Measurements from ENCODE around the gene SAMM50. TPM values are rescaled to one million over a fixed set of nuclear protein-coding genes. Genes with fewer than 3 reads are reported as not detected.
A peak's percentile ranks its signal among the peaks of the same experiment; 100 is the strongest.
"Not testable (repeated sequence)": the region's sequence is repeated elsewhere in the genome, so short reads cannot be mapped to it uniquely, and the experiment has no call there.

SAMM50 gene
- total RNA-seq, 2 experiments from 2014 or later: 42.1 to 43.8 TPM

DNA sequence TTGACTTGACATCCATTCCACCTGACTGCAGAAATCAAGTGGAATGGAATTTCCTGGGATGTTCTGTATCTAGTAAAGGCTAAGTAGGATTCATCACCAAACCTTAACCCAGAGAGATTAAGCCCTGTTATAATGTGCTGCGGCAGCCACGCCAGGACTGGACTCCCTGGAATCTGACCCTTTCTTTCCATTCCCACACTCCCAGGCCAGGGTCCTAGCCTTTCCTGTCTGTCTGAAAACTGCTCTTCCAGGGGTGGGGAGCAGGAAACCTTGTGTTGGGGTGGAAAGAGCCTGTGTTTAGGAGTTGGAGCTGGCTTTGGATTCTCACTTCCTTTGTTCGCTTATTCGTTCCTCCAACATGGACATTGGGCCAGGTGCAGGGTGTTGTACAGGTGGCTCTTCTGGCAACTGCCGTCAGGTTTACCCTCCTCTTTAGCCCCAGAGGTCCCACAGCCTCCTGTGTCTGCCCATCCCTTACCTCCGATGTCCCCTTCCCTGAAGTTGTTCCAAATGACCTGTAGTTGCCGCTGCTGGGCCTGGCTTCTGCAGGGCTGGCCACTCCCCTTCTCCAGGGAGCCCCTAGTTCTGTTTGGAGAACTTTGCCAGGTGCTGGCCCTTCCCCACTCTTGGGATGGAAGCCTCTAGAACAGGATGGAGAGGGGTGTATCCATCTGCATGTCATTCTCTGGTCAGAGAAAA lies 48.3 kb downstream of the SAMM50 start:
- H3K9me3 Mint-ChIP-seq: no peaks in the 10 kb centered on the region
- ATAC-seq (ENCODE audit: low read depth) (no peak), DNase-seq (no peak)
- H3K27me3 Mint-ChIP-seq: no peaks in the 10 kb centered on the region
- no peaks in the 10 kb centered on the region for H3K4me1 Mint-ChIP-seq
- H3K36me3 Mint-ChIP-seq: peaks cover 6% of the 10 kb centered on the region
- POLR2A ChIA-PET: no interaction called here
- no peak overlapping the region for H3K4me3 Mint-ChIP-seq
- no peak overlapping the region for H3K27ac Mint-ChIP-seq

DNA sequence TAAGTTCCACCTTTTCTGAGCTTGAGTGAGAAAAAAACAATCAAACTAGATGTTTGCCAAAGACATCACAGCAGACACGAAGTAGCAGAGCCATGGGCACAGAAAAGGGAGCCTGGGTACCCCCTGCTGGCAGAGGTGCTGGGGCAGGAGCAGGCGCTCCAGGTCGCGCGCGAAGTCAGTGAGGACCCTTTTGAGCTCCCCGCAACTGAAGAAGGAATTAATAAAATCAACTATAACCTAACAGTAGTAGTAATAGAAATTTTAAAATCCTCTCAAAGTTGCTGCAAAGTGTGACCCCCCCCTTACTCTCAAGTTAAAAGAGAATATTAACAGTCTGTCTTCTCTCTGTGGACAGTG lies 48.8 kb downstream of the SAMM50 start:
- no peak overlapping the region for H3K4me3 Mint-ChIP-seq
- H3K36me3 Mint-ChIP-seq: peaks cover 1% of the 10 kb centered on the region
- DNase-seq: no peak
- H3K27me3 Mint-ChIP-seq: no peaks in the 10 kb centered on the region
- no peaks in the 10 kb centered on the region for H3K4me1 Mint-ChIP-seq
- no peak overlapping the region for H3K27ac Mint-ChIP-seq
- POLR2A ChIA-PET: no interaction called here
- H3K9me3 Mint-ChIP-seq: no peaks in the 10 kb centered on the region
- no peak for ATAC-seq (ENCODE audit: low read depth)

DNA sequence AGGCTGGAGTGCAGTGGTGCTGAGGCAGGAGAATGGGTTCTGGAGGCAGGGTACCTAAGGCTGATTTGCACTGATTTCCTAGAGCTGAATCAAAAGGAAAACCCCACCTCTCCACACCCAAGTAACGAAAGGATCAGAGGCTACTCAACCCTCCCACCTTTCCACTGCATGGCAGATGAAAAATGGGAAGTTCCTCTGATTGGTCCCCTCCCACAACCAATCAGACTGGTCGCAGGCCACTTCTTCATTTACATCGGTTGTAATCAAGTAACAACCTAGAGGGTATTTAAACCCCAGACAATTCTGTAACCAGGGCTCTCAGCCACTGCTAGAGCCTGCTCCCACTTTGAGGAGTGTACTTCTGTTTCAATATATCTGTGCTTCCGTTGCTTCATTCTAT lies 50.3 kb downstream of the SAMM50 start:
- no peaks in the 10 kb centered on the region for H3K4me1 Mint-ChIP-seq
- H3K4me3 Mint-ChIP-seq: no peak overlapping the region
- no peaks in the 10 kb centered on the region for H3K9me3 Mint-ChIP-seq
- ATAC-seq (ENCODE audit: low read depth): no peak
- no peak overlapping the region for H3K27ac Mint-ChIP-seq
- DNase-seq: no peak
- POLR2A ChIA-PET: interaction anchor here (0.7 kb wide), 1 partner anchor 152 kb away, joined by 4 read pairs; no protein-coding TSS in a partner anchor
- H3K27me3 Mint-ChIP-seq: no peaks in the 10 kb centered on the region
- H3K36me3 Mint-ChIP-seq: no peaks in the 10 kb centered on the region

DNA sequence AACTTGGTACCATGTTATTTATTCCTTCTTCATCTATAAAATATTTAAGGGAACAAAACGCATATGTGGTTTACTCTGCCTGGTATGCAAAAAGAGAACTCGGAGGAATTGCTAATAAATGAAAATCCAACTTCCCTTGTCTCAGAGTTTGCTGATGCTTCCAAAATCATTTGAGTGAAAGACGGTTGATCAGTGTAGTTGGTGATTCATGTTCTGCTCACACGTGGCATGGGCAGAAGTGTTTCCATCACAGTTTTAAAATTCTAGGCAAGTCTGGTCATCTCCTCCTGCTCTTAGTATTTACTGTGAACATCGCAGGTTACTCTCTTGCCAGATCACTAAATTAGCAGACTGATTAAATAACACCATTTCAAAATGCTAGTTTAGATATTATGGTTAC lies 56.9 kb downstream of the SAMM50 start:
- Mint-ChIP-seq H3K9me3 (no peaks in the 10 kb centered on the region), H3K4me3 (no peak overlapping the region), H3K36me3 (no peaks in the 10 kb centered on the region), H3K4me1 (no peaks in the 10 kb centered on the region), H3K27me3 (no peaks in the 10 kb centered on the region), H3K27ac (no peak overlapping the region)
- ATAC-seq (ENCODE audit: low read depth): no peak
- POLR2A ChIA-PET: no interaction called here
- no peak for DNase-seq

DNA sequence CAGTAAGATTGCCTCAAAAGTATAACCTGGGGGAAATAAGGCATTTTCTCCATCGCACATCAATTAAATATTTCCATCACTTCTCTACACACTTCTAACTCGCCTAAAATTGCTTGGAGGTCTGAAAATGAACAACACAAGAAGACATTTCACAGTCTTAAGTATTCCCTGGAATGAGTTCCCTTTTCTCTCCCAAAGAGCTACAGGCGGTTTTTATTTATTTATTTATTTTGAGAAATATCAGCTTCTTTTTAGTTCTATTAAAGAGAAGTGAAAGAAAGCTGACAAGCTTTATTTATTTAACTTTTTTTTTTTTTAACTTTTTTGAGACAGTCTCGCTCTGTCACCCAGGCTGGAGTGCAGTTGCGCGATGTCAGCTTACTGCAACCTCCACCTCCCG lies 57.3 kb downstream of the SAMM50 start:
- Mint-ChIP-seq H3K36me3 (no peaks in the 10 kb centered on the region), H3K27me3 (no peaks in the 10 kb centered on the region), H3K4me3 (no peak overlapping the region), H3K27ac (no peak overlapping the region), H3K9me3 (no peaks in the 10 kb centered on the region), H3K4me1 (no peaks in the 10 kb centered on the region)
- ATAC-seq (ENCODE audit: low read depth) (no peak), DNase-seq (no peak)
- POLR2A ChIA-PET: no interaction called here

DNA sequence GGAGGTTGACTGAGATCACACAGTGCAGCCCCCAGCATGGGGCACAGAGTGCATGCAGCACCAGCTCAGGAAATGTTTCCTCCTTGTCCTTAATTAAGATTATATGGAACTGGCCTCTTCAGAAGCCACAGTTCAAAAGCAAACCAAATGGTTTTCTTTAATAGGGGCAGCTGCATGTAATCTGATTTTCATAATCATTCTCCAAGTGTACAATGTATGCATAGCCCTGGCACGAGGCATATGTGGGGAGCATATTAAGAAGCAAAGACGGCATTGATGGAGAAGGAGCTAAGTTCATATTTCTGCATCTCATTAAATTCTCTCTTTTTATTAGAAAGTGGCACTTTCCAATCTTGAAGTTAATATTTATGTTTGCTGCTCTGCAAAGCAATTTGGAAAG lies 59.0 kb downstream of the SAMM50 start:
- Mint-ChIP-seq H3K4me1 (peaks cover 2% of the 10 kb centered on the region), H3K27me3 (no peaks in the 10 kb centered on the region), H3K9me3 (no peaks in the 10 kb centered on the region), H3K27ac (no peak overlapping the region), H3K4me3 (no peak overlapping the region), H3K36me3 (no peaks in the 10 kb centered on the region)
- DNase-seq (no peak), ATAC-seq (ENCODE audit: low read depth) (no peak)
- POLR2A ChIA-PET: interaction anchor here (1.3 kb wide), 1 partner anchor 13 kb away, joined by 3 read pairs; no protein-coding TSS in a partner anchor

DNA sequence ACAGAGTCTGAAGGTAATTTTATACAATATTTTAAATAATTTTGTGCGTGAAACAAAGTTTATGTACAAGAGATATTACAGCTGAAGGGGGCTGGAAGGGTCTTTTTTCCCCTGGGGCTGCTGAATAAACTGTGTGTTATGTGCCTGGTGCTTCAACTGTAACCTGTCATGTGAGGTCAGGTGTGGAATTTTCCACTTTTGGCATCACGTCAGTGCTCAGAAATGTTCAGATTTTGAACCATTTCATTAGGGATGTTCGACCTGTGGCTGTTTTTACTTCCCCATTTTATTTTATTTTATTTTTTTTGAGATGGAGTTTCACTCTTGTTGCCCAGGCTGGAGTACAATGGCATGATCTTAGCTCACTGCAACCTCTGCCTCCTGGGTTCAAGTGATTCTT lies 61.3 kb downstream of the SAMM50 start:
- H3K4me3 Mint-ChIP-seq; H3K36me3 Mint-ChIP-seq; H3K9me3 Mint-ChIP-seq; H3K27ac Mint-ChIP-seq; H3K27me3 Mint-ChIP-seq; H3K4me1 Mint-ChIP-seq; DNase-seq; POLR2A ChIA-PET; ATAC-seq (ENCODE audit: low read depth): not testable (repeated sequence)

DNA sequence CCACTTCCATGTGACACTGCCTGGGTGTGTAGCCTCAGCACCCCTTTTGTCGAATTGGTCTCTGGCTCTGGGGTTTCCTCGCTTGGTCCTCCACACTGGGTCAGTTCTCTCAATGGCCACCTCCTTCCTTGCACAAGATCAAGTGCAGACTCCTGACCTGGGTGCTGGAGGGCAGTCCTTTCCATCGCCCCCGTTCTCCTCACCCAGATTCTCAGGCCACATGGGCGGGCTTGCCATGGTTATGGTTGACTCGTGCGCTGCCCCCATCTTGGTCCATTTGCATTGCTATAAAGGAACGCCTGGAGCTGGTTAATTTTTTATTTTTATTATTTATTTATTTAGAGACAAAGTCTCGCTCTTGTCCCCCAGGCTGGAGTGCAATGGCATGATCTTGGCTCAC lies 63.4 kb downstream of the SAMM50 start:
- no peaks in the 10 kb centered on the region for H3K27me3 Mint-ChIP-seq
- POLR2A ChIA-PET: no interaction called here

DNA sequence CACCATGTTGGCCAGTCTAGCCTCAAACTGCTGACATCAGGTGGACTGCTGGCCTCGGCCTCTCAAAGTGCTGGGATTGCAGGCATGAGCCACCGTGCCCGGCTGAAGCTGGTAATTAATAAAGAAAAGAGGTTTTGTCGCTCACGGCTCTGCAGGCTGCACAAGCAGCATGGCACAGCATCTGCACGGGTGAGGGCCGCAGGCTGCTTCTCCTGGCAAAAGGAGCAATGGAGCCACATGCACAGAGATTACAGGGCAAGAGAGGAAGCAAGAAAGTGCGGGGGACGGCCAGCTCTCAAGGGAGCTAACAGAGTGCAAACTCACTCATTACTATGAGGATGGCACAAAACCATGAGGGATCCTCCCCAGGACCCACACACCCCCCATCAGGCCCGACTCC lies 64.2 kb downstream of the SAMM50 start:
- DNase-seq: no peak
- no peak overlapping the region for H3K4me3 Mint-ChIP-seq
- peaks cover 11% of the 10 kb centered on the region for H3K4me1 Mint-ChIP-seq
- POLR2A ChIA-PET: no interaction called here
- H3K36me3 Mint-ChIP-seq: no peaks in the 10 kb centered on the region
- H3K9me3 Mint-ChIP-seq: no peaks in the 10 kb centered on the region
- H3K27me3 Mint-ChIP-seq: no peaks in the 10 kb centered on the region
- no peak overlapping the region for H3K27ac Mint-ChIP-seq
- ATAC-seq (ENCODE audit: low read depth): no peak

More for the DNA sequence above, 63.4 kb downstream of the SAMM50 start:
- Mint-ChIP-seq H3K27ac (peak overlapping the region; percentile 48), H3K4me1 (peaks cover 9% of the 10 kb centered on the region), H3K4me3 (no peak overlapping the region), H3K36me3 (no peaks in the 10 kb centered on the region), H3K9me3 (no peaks in the 10 kb centered on the region)
- no peak for ATAC-seq (ENCODE audit: low read depth)
- no peak for DNase-seq

DNA sequence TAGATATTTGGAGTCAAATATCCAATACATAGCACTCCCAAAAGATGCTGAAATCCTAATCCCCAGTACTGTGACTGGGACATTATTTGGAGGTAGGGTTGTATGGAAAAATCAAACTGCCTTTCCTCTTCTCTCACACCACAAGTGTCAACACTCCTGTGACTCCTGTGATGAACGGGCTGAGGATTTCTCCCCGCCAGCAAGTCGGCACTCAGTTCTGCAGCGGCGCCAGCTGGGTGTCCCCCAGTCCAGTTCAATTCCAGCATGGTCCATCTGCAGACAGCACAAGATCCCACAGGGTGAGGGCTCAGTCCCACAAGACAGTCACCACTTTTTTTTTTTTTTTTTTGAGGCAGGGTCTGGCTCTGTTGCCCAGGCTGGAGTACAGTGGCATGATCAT lies 64.6 kb downstream of the SAMM50 start:
- ATAC-seq (ENCODE audit: low read depth): no peak
- POLR2A ChIA-PET: no interaction called here
- Mint-ChIP-seq H3K27me3 (no peaks in the 10 kb centered on the region), H3K27ac (no peak overlapping the region), H3K4me3 (no peak overlapping the region), H3K36me3 (no peaks in the 10 kb centered on the region), H3K4me1 (peaks cover 11% of the 10 kb centered on the region), H3K9me3 (no peaks in the 10 kb centered on the region)
- no peak for DNase-seq

DNA sequence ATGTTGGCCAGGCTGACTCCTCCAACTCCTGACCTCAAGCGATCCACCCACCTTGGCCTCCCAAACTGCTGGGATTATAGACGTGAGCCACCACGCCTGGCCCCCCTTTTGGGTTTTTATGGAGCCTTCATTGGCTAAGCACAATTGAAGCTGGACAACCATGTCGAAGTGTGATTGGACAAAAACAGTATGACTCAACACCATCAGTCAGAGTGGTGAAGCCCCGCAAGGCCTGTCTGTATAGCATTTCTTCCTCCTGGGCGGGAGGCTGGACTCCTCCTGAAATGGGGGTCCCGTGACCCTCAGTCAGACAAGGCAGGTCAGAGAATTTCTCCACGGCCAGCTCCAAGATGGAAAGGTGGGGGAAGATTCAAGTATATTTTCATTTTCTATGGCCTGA lies 65.7 kb downstream of the SAMM50 start:
- Mint-ChIP-seq H3K4me1 (peaks cover 18% of the 10 kb centered on the region), H3K4me3 (no peak overlapping the region), H3K27me3 (no peaks in the 10 kb centered on the region), H3K36me3 (no peaks in the 10 kb centered on the region), H3K9me3 (no peaks in the 10 kb centered on the region), H3K27ac (no peak overlapping the region)
- no peak for DNase-seq
- POLR2A ChIA-PET: no interaction called here
- no peak for ATAC-seq (ENCODE audit: low read depth)

DNA sequence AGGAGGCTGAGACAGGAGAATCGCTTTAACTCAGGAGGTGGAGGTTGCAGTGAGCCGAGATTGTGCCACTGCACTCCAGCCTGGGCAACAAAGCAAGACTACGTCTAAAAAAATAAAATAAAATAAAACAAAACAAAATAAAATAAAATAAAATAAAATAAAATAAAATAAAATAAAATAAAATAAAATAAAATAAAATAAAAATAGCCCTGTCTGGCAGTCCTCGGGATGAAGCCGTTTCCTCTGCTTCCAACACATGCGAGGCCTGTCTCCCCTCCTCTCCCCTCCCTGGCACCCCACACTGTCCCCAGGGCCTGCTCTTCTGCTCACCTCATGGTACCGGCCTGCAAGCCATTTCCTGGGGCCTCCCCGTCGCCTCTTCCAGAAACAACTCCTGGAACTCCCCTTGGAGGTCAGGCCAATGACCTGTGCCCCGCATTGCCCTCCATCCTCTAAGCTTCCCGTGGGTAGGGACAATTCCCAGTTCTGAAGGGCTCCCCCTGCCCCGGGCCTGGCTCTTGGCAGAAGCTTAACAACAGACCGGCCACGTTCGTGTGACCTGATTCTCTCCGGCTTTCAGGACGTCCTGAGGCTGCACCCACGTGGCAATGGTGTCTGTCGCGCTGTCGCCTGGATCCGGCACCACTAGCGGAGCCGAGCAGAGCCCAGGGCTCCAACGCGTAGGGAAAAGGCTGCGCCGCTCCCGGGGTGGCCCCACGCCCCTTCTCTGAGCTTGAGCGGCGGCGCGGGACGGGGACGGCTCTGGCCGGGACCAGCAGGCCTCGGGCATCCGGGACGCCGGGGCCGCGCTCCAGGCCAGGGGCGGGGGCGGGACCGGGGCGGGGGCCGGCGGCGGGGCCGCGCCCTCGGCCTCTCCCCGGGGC lies 68.4 kb downstream of the SAMM50 start:
- peak; percentile 71 for DNase-seq
- no peaks in the 10 kb centered on the region for H3K27me3 Mint-ChIP-seq
- peak overlapping the region; percentile 81 for H3K27ac Mint-ChIP-seq
- peak; percentile 48 for ATAC-seq (ENCODE audit: low read depth)
- H3K36me3 Mint-ChIP-seq: no peaks in the 10 kb centered on the region
- no peaks in the 10 kb centered on the region for H3K9me3 Mint-ChIP-seq
- H3K4me3 Mint-ChIP-seq: peak overlapping the region; percentile 81
- H3K4me1 Mint-ChIP-seq: peaks cover 27% of the 10 kb centered on the region
- POLR2A ChIA-PET: interaction anchor here (1.0 to 2.8 kb wide), 3 partner anchors 8 to 158 kb away, joined by 3 to 14 read pairs (median 3); partner anchors contain the start of genes PARVG and SAMM50

DNA sequence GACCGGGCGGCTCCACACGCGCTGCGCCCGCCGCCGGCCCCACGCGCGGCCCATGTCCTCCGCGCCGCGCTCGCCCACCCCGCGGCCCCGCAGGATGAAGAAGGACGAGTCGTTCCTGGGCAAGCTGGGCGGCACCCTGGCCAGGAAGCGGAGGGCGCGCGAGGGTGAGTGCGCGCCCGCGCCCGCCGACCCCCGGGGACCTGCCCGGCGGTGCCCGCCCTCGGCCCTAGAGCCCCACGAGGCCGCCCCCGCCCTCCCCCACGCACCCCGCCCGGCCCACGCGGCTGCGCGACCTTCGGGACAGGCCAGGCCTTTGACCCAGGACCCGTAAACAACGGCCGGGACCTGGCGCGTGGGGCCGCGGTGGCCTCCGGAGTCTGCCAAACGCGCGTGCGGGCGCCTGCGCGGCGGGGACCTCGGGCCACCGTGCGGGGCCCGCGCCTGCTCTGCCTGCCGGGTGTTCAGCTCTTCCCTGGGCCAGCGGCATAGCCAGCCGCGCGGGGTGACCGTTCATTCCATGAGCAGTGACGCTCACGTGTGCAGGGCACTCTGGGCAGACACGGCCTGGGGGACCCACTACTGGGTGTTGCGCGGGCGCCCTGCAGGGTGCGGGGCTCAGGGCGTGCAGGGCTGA lies 69.2 kb downstream of the SAMM50 start, which contains the start of gene PARVB:
PARVB (plus strand) TSS at position 15 of the 634 bp plus-strand sequence; CDS start at position 53, 38 bp downstream.
- Mint-ChIP-seq H3K4me1 (peaks cover 27% of the 10 kb centered on the region), H3K4me3 (peak within 1 kb of the TSS; percentile 89), H3K36me3 (no peaks in the 10 kb centered on the region), H3K27ac (peak within 1 kb of the TSS; percentile 81), H3K9me3 (no peaks in the 10 kb centered on the region), H3K27me3 (no peaks in the 10 kb centered on the region)
- ATAC-seq (ENCODE audit: low read depth) (peak; percentile 22), DNase-seq (peak; percentile 65)
- POLR2A ChIA-PET: interaction anchor here (1.0 to 2.8 kb wide), 3 partner anchors 9 to 157 kb away, joined by 3 to 14 read pairs (median 3); partner anchors contain the start of genes PARVG and SAMM50

Data from activated naive CD8-positive, alpha-beta T cell treated with anti-CD3 and anti-CD28 coated beads, Interleukin-2, amount 10 ng/mL, durations not matched to agents 7 days and 5 days (primary cell).